Endometrial microvascular endothelial cells (primary cell): ENCODE measurements around the gene SLC23A2. TPM values are rescaled to one million over a fixed set of nuclear protein-coding genes. Genes with fewer than 3 reads are reported as not detected.
"Not testable (repeated sequence)": the region's sequence is repeated elsewhere in the genome, so short reads cannot be mapped to it uniquely, and the experiment has no call there.

ENCODE experiments used
- in situ Hi-C: cut with HindIII; loops from 2 replicates; pipeline ENCODE4 v1.10.0; 2017; ENCODE audit warnings: low sequenced_read_pairs, low pct_unique_long_range_greater_than_20kb; ENCODE audit errors: inconsistent ontology term
- total RNA-seq: library from RNA; depleted of rRNA; stranded (reverse); fragments of >200 nt; gene quantifications from one replicate; pipeline ENCODE4 v1.2.3, GENCODE V29; 2015; ENCODE audit errors: inconsistent ontology term

Gene SLC23A2
- total RNA-seq, 1 donor from 2014 or later, result 18.0 TPM

DNA sequence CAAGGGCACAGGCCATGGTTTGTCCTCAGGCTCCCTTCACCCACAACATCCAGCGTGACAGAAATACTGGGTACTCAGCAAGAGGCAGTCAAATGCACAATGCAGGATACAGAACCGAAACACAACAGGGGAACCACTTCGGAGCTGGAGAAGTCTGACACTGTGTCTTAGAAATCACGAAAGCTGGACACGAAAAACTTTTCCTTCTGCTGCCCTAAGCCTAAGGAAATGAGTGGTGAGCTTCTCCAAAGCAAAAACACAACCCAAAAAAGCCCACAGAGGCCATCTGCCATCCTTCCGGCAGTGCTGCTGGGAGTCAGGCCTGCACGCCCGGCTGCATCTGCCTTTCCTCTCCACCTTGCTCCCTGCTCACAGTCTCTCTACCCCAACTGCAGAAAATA, 106.3 kb downstream of the SLC23A2 start:
- in situ Hi-C loops, result no loop called here

DNA sequence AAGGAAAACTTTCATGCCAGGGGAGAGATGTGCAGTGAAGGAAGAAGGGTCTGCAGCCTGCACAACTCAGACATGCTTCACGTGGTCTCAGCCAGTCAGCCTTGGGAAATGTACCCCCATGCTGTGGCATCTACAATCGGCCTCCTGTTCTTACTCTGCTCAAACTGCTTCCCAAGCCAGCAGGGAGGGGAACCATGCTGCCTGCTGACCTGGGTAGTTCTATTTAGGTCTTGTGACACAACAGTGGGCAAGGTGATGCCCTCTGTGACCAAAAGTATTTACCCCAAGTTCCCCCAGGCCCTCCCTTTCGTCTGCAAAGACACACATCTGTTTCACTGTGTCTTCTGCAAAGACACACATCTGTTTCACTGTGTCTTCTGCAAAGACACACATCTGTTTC, 106.9 kb downstream of the SLC23A2 start:
- in situ Hi-C loops, result no loop called here

DNA sequence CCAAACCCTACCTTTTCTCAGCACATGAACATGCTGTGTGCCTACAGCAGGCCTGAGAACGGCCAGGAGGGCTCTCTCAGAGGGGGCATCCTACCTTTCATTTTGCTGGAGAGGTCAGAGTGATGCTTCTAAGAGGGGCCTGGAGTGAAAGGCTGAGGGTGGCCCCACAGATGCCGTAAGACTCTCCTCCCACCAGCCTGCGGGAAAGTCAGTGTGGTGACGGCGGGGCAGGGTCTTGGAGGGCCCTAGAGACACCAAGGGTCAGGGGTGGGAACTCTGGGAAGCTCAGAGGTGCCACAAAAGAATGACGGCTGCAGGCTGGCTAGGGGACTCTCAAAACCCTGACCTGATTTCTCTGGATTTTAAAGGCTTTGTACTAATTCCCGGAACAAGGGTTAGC, 107.6 kb downstream of the SLC23A2 start:
- in situ Hi-C loops, result no loop called here

DNA sequence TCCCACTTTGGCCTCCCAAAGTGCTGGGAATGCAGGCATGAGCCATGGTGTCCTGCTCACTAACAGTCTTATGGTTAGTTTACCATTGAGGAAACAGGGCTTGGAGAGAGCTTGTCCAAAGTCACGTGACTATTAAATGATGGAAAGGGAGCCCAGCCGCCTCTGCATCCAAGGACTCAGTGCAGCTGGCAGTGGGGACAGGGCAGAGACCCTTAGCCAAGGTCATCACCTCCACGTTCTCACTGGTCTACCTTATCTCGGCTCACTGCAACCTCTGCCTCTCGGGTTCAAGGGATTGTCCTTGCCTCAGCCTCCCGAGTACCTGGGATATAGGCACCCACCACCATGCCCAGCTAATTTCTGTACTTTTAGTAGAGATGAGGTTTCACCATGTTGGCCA, 109.3 kb downstream of the SLC23A2 start:
- in situ Hi-C loops, result no loop called here

DNA sequence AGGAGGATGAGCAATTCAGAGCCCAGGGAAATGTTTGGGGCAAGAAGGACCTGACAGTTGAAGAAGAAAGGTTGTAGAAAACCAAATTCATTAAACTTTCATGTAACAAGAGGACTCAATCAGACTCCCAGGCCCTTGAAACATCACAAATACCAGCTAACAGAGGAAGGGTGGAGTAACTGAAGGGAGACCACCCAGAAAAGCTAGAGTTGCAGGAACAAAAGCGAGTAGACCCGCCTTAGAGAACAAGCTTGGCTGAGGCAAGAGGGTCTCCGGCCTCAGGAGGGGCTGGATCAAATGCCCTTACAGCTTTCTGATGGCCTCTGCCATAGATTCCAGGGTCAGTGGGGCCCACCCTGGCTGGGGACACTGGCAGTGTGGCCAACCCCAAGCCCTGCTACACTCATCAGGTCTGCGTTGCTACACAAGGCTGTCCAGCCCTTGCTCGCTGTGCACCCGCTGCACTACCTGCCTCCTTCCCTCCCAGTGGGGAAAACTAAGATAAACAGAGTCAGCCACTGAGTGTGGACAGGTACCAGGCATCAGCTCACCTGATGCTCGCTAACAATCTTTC, 110.0 kb downstream of the SLC23A2 start:
- in situ Hi-C loops, result no loop called here

DNA sequence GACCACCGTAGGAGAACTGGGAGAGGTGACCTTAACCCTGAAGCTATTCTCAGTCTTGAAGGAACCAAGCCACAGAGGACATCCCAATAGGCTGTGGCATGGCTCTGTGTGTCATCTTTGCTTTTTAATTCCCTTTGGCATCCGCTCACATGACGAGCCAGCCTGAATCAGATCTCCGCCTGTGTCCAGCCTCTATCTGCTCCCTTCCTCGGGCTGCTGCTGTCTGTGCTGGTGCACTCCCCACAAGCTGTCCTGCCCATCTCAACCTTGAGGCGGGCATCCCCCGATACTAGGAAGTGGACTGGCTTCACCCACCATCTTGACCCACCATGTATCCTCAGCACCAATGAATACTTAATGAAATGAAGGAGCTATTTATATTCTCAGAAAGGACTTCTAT, 111.9 kb downstream of the SLC23A2 start:
- in situ Hi-C loops, result no loop called here

DNA sequence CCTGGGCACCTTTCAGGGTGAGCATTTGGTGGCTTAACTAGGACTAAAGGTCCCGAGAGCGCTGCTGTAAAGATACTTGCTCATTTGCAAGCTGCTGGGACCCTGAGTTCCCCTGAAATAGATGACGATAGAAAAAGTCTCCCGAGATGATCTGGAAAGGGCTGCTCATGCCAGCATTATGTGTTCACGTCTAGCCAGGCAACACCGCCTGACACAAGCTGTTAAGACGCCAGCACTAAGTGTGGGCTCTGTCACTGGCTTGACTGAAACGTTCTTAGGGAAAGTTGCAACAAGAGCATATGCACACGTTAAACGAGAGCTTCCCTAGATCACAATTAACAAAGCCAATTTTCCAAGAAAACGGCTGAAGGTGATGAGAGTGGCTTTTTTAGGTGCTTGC, 113.7 kb downstream of the SLC23A2 start:
- in situ Hi-C loops, result no loop called here

DNA sequence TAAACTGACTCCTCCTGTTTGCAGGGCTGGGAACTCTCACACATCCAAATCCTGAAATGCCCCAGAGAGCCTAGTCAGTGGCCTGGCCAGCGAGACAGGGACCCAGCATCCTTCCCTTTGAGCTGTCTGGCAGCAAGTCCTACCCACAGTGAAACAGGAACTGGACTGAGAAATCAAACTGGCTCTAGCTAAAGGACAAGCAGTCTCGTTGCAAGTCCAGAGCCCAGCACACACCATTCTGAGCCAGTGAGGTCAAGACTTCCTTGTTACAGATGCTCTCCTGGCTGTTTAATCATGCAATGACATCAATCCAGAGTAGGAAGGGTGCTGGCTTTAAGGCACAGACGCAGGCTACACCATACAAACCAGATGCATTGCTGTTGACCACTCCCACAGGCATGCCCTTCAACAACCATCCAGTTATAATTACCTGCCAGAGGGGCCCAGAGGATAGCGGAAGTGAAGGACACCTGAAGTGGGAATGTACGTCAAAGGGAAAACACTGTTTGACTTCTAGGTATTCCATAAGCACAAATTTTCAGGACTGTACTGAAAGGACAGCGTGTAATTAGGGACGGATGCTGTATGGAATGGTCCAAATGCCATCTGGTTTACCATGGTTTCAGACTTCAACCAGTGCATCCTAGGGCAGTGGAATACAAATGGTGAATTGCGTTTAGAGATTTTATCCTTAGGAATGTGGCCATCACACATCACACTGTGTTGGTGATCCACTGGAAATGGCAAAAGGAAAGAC, 114.4 kb downstream of the SLC23A2 start:
- in situ Hi-C loops, result no loop called here

DNA sequence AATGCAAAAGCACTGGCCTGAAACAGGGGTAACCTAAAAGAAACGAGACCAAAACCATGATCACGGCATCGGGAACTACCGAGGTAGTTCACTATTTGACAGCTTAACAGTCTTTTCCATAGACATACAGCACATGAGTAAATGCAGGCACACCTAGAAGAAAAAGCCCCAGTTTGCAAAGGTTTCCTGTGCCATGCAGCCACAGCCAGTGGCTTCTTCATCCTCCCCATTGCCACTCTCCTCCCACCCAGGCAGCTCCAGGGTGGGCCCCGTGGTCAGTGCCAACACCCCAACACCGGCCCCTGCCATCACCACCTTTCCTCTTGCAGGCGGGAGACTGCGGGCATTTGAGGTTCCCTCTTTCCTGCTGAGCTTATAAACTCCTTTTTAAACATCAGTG, 115.4 kb downstream of the SLC23A2 start:
- in situ Hi-C loops, result no loop called here

DNA sequence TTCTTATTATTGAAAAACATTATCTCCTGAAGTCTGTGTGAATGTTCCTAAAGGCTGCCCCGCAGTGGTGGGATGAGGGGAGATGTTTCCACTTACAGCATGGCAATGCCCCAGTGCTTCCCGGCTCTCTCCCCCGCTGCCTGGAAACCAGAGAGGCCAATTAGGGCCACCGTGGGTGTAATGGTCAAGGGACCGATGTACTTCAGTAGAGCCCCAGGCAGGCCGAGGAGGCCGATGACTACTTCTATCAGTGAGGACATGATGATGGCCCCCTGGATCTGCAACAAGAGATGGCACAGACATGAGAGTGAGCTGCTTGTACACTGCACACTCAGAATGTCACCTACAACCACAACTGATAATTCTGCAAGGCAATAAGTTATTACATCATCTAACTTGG, 117.8 kb downstream of the SLC23A2 start:
- in situ Hi-C loops, result no loop called here

DNA sequence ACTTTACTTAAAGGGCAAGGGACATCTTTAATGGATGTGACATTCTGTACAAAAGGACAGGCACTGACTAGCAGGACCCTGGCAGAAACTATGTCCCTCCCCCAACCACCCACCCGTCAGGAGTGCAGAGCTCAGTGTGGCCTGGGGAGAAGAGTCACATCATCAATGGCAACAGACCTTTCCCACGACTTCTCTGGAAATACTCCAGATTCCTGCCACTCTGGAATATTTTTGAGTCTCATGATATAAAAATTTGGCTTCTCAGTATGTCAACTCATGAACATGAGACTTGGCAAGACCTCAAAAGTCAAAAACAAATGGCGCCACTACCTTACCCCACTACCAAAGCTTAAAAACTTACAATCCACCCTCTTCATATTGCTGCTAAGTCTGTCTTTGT, 118.3 kb downstream of the SLC23A2 start:
- in situ Hi-C loops, result no loop called here

DNA sequence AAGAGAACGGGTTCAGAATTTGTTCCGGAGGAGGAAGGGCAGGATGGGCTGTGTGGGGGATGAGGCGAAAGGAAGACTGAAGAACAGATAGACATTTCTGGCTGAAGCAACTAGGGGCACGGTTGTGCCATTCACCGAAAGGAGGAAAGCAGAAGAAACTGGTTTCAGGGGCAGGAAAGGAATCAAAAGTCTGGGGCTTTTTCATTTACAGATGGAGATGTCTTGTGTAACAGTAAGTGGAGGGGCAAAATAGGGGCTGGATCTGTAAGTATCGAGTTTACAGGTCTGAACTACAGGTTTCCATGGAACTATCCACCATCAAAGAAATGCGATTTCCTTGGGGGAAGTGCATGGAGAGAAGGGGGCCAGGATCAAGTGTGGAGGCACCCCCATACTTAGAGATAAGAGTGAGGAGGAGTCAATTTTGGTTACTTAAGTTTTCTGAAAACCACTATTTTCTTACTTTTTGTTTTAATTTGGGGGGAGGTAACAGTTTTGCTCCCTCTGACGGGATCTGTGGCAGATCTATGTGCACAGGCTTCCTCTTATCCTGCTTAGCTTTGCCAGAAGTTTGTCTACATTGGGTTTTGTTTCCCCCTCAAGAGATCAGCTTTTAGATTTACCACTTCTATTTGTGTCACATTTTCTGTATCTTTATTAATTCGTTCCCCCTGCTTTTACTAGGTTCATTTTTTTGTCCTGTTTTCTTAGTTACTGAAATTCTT, 120.1 kb downstream of the SLC23A2 start:
- in situ Hi-C loops, result no loop called here

DNA sequence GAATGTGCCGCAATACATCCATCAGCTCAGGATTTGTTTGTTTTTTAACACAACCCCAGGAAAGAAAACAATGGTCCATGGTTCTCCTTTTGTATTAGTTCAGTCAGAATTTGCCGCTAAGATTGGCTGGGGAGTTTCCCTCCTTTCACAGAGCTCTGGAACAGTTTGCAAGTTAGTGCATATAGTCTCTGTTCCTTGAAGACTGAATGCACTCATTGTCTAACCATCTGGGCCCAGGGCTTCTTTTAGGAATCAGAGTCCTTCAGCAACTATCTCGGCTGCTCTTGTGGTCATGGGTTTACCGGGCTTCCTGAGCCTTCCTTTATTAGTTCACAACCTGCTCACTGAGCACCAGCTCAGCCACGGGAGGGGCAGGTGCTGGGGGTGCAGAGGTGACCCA, 121.3 kb downstream of the SLC23A2 start:
- in situ Hi-C loops, result no loop called here

DNA sequence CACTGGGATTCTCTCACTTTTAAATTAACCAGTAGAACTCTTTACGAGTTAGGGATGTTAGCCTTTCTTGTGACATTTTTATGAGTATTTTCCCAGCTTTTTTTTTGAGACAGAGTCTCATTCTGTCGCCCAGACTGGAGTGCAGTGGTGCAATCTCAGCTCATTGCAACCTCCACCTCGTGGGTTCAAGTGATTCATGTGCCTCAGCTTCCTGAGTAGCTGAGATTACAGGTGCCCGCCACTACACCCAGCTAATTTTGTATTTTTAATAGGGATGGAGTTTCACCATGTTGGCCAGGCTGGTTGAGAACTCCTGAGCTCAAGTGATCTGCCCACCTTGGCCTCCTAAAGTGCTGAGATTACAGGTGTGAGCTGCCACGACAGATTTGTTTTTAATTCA, 123.2 kb downstream of the SLC23A2 start:
- in situ Hi-C loops, result not testable (repeated sequence)

DNA sequence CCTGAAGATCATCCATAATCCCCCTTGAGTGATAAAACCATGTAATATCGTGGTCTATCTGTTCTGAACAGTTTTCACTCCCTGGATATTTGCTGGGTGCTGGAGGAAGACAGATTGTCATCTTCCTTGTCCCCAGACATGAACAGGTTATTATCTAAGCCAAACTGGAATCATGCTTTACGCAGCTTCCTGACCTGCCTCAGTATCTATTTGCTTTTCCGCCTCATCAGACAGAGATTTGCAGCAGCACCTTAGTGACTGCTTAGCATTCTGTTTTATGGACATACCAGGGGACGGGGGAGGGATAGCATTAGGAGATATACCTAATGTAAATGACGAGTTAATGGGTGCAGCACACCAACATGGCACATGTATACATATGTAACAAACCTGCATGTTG, 124.6 kb downstream of the SLC23A2 start:
- in situ Hi-C loops, result no loop called here

DNA sequence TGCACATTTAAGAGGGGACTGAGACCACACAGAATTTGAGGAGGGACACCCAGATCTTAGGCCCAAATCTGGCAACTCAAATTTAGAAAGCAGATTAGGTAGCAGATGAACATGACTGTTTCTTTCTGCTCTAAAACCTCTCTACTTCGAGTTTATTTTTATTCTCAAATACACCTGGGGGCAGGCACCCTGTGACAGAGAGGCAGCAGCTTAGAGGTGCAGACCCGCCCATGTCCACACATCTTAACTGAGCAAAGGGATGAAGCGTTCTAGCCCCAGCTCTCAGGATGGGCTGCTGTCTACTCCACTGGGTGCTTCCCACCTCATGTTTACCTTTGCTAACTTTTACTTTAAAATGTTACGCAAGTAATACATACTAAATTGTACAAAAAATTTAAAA, 125.0 kb downstream of the SLC23A2 start:
- in situ Hi-C loops, result no loop called here

DNA sequence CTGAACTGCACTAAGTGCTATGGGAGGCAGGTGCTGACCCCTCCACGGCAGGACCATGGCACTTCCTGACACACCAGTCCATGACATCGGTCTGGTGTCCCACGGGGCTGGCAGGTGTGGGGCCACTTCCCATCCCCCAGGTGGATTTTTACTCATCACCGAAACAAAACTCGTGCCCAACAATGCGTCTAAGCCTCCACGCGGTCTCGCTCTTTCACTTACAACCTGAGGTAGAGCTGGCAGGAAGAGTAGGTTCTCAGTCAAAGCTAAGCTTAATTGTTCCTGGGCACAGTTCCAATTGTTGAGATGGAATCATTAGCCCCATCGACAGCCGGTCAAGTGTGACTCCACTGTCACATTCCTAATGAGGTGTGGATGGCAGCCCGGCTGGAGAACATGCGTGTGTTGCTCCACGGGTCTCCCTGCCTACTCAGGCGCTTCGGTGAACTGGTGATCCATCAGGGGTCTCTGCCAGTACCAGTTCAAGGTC, 125.7 kb downstream of the SLC23A2 start:
- in situ Hi-C loops, result no loop called here

DNA sequence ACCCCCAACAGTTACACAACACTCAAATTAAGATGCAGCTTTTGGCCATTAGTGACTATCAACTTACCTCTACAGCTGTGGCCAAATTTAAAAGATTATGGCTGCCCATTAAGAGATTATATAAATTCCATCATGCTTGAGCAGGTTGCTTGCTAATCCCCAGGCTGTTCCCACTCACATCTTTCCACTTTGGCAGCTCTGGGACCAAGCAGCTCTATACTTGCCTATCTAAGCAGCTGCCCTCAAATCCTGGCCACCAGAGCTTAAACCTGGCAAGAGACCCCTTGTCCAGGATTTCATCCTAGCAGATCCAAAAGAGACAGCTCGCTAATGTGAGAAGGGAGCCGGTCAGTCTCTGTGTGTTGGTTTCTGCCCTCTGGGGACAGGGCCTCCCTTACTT, 127.9 kb downstream of the SLC23A2 start:
- in situ Hi-C loops, result no loop called here

DNA sequence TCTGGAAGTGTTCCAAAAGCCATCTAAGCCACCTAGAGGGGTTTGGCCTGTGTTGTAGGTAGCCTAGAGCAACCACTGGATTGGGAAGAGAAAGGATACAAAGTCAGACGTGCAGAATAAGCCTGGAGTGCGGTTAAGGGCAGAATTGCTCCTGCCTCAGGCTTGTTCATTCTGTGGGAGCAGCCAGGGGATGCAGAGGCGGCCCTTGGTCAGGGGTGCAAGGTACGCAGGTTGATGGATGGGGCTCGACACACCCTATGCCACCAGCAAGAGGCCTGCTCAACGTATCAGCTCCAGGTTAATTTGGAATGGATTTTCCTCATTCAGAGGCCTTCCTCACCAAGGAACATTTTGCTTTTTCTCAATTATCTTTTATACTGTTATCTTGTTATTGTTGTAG, 129.8 kb downstream of the SLC23A2 start:
- in situ Hi-C loops, result no loop called here

DNA sequence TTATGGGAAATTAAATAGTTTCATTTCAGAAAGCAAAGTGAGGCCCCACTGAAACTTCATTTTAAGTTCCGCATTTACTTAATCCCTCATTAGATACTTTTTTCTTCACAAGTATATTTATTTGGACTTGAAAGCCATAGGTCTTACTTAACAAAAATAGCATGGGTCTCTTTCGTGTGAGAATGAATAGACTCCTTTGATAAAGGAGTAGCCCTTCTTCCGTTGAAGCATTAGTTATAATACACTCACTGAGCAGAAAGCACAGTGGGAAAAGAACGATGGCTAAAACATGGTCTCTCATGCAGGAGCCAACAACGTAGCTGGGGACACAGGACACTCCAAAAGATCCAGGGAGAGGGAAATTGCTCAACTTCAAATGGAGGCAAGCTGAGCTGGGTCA, 130.4 kb downstream of the SLC23A2 start:
- in situ Hi-C loops, result no loop called here
